Measurements from ENCODE around the gene ABCB9. TPM values are rescaled to one million over a fixed set of nuclear protein-coding genes. Genes with fewer than 3 reads are reported as not detected.
"Not testable (repeated sequence)": the region's sequence is repeated elsewhere in the genome, so short reads cannot be mapped to it uniquely, and the experiment has no call there.

Gene ABCB9
- total and polyA plus RNA-seq, 9 donors: 1.7 to 14.3 (median 5.5) TPM

DNA sequence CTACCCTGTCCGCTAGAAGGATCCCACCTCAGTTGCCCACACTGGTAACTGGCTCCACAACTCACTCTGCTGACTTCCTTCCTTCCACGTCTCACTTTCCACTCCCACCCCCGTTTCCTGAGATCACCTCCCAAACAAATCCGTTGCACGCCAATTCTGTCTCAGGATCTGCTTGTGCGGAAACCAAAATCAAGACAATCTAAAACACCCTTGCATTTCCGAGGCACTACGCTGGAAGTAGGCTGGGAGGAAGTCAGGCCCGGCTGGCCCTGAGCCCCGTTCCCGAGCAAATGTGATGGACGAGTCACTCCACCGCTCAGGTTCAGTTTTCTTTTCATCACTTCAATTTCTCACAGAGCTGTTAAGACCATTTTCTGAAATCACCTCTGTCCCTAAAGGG lies 23.1 kb downstream of the ABCB9 start:
- 56 to 78% (median 69%) methylated on average over 13 of the region's 13 CpGs for WGBS, 3 donors
- intact Hi-C loops (cut with DNase I): loop anchor here in 2 of 4 donors (10.0 kb wide), 1 partner anchor 148 kb away; no protein-coding TSS in a partner anchor
- Histone ChIP-seq H3K9me3 (no peaks in the 10 kb centered on the region), H3K4me1 (ENCODE audit: insufficient read depth) (no peaks in the 10 kb centered on the region), H3K27ac (no peak overlapping the region), H3K27me3 (no peaks in the 10 kb centered on the region), H3K36me3 (no peaks in the 10 kb centered on the region), H3K4me3 (no peak overlapping the region)
- TF ChIP-seq EP300 (IDR thresholded peaks at IDR 0.05) (no peak), POLR2A (IDR thresholded peaks at IDR 0.05) (no peak)
- TF ChIP-seq, protein P1, sequence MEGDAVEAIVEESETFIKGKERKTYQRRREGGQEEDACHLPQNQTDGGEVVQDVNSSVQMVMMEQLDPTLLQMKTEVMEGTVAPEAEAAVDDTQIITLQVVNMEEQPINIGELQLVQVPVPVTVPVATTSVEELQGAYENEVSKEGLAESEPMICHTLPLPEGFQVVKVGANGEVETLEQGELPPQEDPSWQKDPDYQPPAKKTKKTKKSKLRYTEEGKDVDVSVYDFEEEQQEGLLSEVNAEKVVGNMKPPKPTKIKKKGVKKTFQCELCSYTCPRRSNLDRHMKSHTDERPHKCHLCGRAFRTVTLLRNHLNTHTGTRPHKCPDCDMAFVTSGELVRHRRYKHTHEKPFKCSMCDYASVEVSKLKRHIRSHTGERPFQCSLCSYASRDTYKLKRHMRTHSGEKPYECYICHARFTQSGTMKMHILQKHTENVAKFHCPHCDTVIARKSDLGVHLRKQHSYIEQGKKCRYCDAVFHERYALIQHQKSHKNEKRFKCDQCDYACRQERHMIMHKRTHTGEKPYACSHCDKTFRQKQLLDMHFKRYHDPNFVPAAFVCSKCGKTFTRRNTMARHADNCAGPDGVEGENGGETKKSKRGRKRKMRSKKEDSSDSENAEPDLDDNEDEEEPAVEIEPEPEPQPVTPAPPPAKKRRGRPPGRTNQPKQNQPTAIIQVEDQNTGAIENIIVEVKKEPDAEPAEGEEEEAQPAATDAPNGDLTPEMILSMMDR (IDR thresholded peaks at IDR 0.05): no peak
- DNase-seq: no peak

GRCh38 chr12:122942637-122943036 lies 23.6 kb downstream of the ABCB9 start:
- Histone ChIP-seq H3K36me3 (no peaks in the 10 kb centered on the region), H3K4me1 (ENCODE audit: insufficient read depth) (no peaks in the 10 kb centered on the region), H3K27ac (no peak overlapping the region), H3K4me3 (no peak overlapping the region), H3K27me3 (no peaks in the 10 kb centered on the region), H3K9me3 (no peaks in the 10 kb centered on the region)
- 91 to 95% (median 91%) methylated on average over 2 of the region's 2 CpGs for WGBS, 3 donors
- intact Hi-C loops (cut with DNase I): loop anchor here in 2 of 4 donors (10.0 kb wide), 1 partner anchor 148 kb away; no protein-coding TSS in a partner anchor
- no peak for DNase-seq
- TF ChIP-seq POLR2A (IDR thresholded peaks at IDR 0.05): no peak
- TF ChIP-seq, protein P1 (IDR thresholded peaks at IDR 0.05): no peak
- no peak for TF ChIP-seq EP300 (IDR thresholded peaks at IDR 0.05)

DNA sequence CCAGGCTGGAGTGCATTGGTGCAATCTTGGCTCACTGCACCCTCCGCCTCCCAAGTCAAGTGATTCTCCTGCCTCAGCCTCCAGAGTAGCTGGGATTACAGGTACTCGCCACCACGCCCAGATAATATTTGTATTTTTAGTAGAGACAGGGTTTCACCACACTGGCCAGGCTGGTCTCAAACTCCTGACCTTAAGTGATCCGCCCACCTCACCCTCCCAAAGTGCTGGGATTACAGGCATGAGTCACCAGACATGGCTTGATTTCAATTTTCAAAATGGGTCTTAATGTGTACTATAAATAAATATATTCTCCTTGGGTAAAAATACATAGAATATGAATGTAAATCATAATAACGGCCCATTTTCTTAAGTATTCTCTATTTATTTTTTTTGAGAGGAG lies 24.9 kb downstream of the ABCB9 start:
- WGBS, 3 donors: 78 to 87% (median 82%) methylated on average over 5 of the region's 5 CpGs

GRCh38 chr12:122939125-122939524 lies 27.1 kb downstream of the ABCB9 start:
- no peak for DNase-seq
- TF ChIP-seq POLR2A (IDR thresholded peaks at IDR 0.05): no peak
- no peak for TF ChIP-seq EP300 (IDR thresholded peaks at IDR 0.05)
- TF ChIP-seq, protein P1 (IDR thresholded peaks at IDR 0.05): no peak
- Histone ChIP-seq H3K9me3 (no peaks in the 10 kb centered on the region), H3K27me3 (no peaks in the 10 kb centered on the region), H3K4me3 (no peak overlapping the region), H3K4me1 (ENCODE audit: insufficient read depth) (no peaks in the 10 kb centered on the region), H3K27ac (no peak overlapping the region), H3K36me3 (no peaks in the 10 kb centered on the region)
- intact Hi-C loops (cut with DNase I): no loop called here
- WGBS, 3 donors: 88 to 92% (median 90%) methylated on average over 4 of the region's 4 CpGs

More for the DNA sequence above, 24.9 kb downstream of the ABCB9 start:
- H3K27ac ChIP-seq; H3K4me1 ChIP-seq (ENCODE audit: insufficient read depth); H3K36me3 ChIP-seq; H3K9me3 ChIP-seq; H3K27me3 ChIP-seq; H3K4me3 ChIP-seq; DNase-seq: not testable (repeated sequence)
- intact Hi-C loops (cut with DNase I): loop anchor here in 2 of 4 donors (10.0 kb wide), 1 partner anchor 147 kb away; no protein-coding TSS in a partner anchor

- no peak for TF ChIP-seq POLR2A (IDR thresholded peaks at IDR 0.05)
- TF ChIP-seq EP300 (IDR thresholded peaks at IDR 0.05): no peak
- TF ChIP-seq, protein P1 (IDR thresholded peaks at IDR 0.05): no peak
- no peak overlapping the region for H3K4me3 ChIP-seq
- intact Hi-C loops (cut with DNase I): no loop called here
- no peaks in the 10 kb centered on the region for H3K4me1 ChIP-seq (ENCODE audit: insufficient read depth)
- no peaks in the 10 kb centered on the region for H3K9me3 ChIP-seq
- H3K27ac ChIP-seq: no peak overlapping the region
- no peaks in the 10 kb centered on the region for H3K36me3 ChIP-seq
- no peaks in the 10 kb centered on the region for H3K27me3 ChIP-seq
- DNase-seq: no peak
- WGBS, 3 donors: 76 to 83% (median 82%) methylated on average over 3 of the region's 3 CpGs
Measured at GRCh38 chr12:122937622-122938091, 28.6 kb downstream of the ABCB9 start.
